HG02759 (cell line): ENCODE results near the gene NAA80.

Experiments
- ATAC-seq: cut with Tn5 transposase; IDR thresholded peaks from one replicate; pipeline ENCODE4 v1.9.1; 2021; ENCODE audit warnings: mild to moderate bottlenecking, moderate library complexity; ENCODE audit not compliant: unreplicated experiment

Gene NAA80

GRCh38 chr3:50298836-50299637, at the start of gene NAA80, which contains the start of gene HYAL3:
Gene NAA80, minus strand, starts transcription at chr3:50299405. Its CDS starts 1,942 bp downstream, at chr3:50297463.
Gene HYAL3, minus strand, starts transcription at chr3:50299405. Its CDS starts 3,803 bp downstream, at chr3:50295602.
- peak; percentile 88 for ATAC-seq

GRCh38 chr3:50347187-50347813, 48.1 kb upstream of the NAA80 start:
- ATAC-seq: no peak

GRCh38 chr3:50345586-50346234, 46.5 kb upstream of the NAA80 start, which contains the start of gene ZMYND10:
Gene ZMYND10, minus strand, starts transcription at chr3:50345732. Its CDS starts 153 bp downstream, at chr3:50345579.
- ATAC-seq: no peak

- ATAC-seq: no peak
These were observed 45.8 kb upstream of the NAA80 start for GRCh38 chr3:50345008-50345407.

GRCh38 chr3:50342813-50343633, 43.8 kb upstream of the NAA80 start:
- ATAC-seq: no peak

GRCh38 chr3:50341996-50342650, 42.9 kb upstream of the NAA80 start:
- no peak for ATAC-seq

- no peak for ATAC-seq
These were observed 42.3 kb upstream of the NAA80 start for GRCh38 chr3:50341537-50341936.

GRCh38 chr3:50340448-50341329, 41.5 kb upstream of the NAA80 start, which contains the start of gene RASSF1:
Gene RASSF1, minus strand, starts transcription at chr3:50340836. Its CDS starts 31 bp downstream, at chr3:50340805.
- ATAC-seq: peak; percentile 24

GRCh38 chr3:50340147-50340447, 40.9 kb upstream of the NAA80 start:
- ATAC-seq: no peak

GRCh38 chr3:50339485-50340146, 40.4 kb upstream of the NAA80 start:
- no peak for ATAC-seq

GRCh38 chr3:50338965-50339364, 39.8 kb upstream of the NAA80 start:
- ATAC-seq: no peak

GRCh38 chr3:50337175-50337861, 38.1 kb upstream of the NAA80 start:
- ATAC-seq: peak; percentile 70

GRCh38 chr3:50336452-50337174, 37.4 kb upstream of the NAA80 start:
- ATAC-seq: peak; percentile 38

- ATAC-seq: no peak
These were observed 35.3 kb upstream of the NAA80 start for GRCh38 chr3:50334339-50335075.

- no peak for ATAC-seq
These were observed 34.6 kb upstream of the NAA80 start for GRCh38 chr3:50333744-50334328.

GRCh38 chr3:50331364-50331907, 32.2 kb upstream of the NAA80 start:
- no peak for ATAC-seq
